Measurements from ENCODE around the gene HOXD10.

DNA sequence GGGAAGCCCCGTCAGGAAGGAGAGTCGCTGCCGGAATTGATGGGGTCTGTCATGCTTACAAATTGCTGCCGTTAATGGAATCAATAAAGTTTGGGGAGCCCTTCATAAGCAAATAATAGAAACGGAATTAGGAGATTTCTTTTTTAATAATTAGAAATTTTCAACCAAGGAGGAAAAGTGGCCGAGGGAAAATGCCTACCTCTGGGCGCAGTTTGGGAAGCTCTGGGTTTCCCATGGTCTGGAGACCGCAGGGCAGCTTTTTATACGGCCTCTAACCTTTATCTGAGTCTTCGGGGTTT is 34.1 kb upstream of the HOXD10 start:
- TF ChIP-seq, protein P1, sequence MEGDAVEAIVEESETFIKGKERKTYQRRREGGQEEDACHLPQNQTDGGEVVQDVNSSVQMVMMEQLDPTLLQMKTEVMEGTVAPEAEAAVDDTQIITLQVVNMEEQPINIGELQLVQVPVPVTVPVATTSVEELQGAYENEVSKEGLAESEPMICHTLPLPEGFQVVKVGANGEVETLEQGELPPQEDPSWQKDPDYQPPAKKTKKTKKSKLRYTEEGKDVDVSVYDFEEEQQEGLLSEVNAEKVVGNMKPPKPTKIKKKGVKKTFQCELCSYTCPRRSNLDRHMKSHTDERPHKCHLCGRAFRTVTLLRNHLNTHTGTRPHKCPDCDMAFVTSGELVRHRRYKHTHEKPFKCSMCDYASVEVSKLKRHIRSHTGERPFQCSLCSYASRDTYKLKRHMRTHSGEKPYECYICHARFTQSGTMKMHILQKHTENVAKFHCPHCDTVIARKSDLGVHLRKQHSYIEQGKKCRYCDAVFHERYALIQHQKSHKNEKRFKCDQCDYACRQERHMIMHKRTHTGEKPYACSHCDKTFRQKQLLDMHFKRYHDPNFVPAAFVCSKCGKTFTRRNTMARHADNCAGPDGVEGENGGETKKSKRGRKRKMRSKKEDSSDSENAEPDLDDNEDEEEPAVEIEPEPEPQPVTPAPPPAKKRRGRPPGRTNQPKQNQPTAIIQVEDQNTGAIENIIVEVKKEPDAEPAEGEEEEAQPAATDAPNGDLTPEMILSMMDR (IDR thresholded peaks at IDR 0.05): no peak
- no peak for TF ChIP-seq EP300 (IDR thresholded peaks at IDR 0.05)
- no peak for TF ChIP-seq POLR2AphosphoS5 (IDR thresholded peaks at IDR 0.05)
- TF ChIP-seq POLR2A (IDR thresholded peaks at IDR 0.05): no peak

Data from gastroesophageal sphincter (tissue), 3 donors.